RWPE1 (cell line): ENCODE measurements around the gene EVI5.

Experiments
- CTCF ChIA-PET: fragments of 350-600 bp; sonication (Branson Sonifier 250); formaldehyde crosslinking; extraction: SDS; loops from one replicate; lab custom pipeline; 2021; lab: Yijun Ruan, JAX
- POLR2A ChIA-PET: fragments of 400-600 bp; formaldehyde crosslinking; extraction: SDS; loops from one replicate; lab custom pipeline; 2020; ENCODE audit warnings: antibody characterized with exemption; ENCODE audit not compliant: low non-redundant PET; lab: Yijun Ruan, JAX
- DNase-seq: peaks from one replicate; pipeline ENCODE4 v3.0.0; 2012; ENCODE audit warnings: low spot score
- H3K27ac ChIP-seq: fragments of 450-650 bp; 2 replicates; pipeline ENCODE4 v1.5.1; 2017
- CTCF ChIP-seq: fragments of 450-650 bp; conservative IDR thresholded peaks from 2 replicates; pipeline ENCODE4 v1.5.1; 2017; ENCODE audit warnings: low read depth, mild to moderate bottlenecking

EVI5 gene

DNA sequence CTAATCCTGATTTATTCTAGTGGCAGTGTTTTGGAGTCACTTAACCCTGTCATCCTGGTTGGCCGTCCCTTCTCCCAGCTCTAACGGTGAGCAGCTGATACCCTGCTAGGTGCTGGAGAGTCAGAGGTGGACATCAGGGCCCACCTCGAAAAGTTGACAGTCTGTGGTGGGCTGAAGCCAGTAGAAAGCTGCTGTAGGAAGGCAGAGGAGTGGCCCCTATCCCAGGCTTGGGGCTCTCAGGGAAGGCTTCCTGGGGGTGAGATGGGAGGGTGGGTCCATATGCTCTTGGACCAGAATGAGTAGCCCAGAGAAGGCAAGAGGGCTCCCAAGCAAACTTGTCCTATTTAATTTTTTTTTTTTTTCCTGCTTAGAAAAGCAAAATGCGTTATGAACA, 46.5 kb upstream of the EVI5 start:
- ChIA-PET CTCF (interaction anchor here (0.5 to 1.0 kb wide), 5 partner anchors 12 to 349 kb away, joined by 3 read pairs; no protein-coding TSS in a partner anchor), POLR2A (interaction anchor here (0.6 to 1.0 kb wide), 8 partner anchors 17 to 131 kb away, joined by 3 to 5 read pairs (median 4); partner anchors contain the start of gene EVI5)
- no peak for TF ChIP-seq CTCF
- DNase-seq, result no peak
- H3K27ac ChIP-seq, result no peak overlapping the region; the same call in 1 of the 2 replicates

GRCh38 chr1:92826792-92827191, 41.9 kb upstream of the EVI5 start:
- CTCF ChIA-PET, result interaction anchor here (0.7 kb wide), 1 partner anchor 13 kb away, joined by 6 read pairs; no protein-coding TSS in a partner anchor
- TF ChIP-seq CTCF, result no peak
- POLR2A ChIA-PET, result no interaction called here
- no peak overlapping the region for H3K27ac ChIP-seq
- no peak for DNase-seq

GRCh38 chr1:92822879-92823278, 38.0 kb upstream of the EVI5 start:
- DNase-seq, result no peak
- ChIA-PET CTCF (no interaction called here), POLR2A (no interaction called here)
- TF ChIP-seq CTCF, result no peak
- H3K27ac ChIP-seq, result no peak overlapping the region

DNA sequence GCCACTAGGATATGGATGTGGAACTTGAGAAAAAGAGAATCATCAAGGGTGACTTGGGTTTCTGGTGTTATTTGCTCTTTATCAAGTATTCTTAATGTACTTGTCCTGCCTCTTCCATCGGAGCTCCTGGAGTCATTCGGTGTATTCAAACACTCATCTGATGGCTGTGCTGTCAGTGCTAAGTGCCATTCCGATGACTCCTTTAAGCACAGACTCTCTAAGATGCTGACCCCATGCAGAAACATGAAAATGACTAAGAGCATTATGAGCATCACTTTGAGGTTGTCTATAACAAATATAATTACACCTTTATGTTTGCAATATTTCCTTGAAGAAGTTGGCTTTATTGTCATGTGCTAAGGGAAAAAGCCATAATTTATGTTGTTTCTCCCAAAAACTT, 35.6 kb upstream of the EVI5 start:
- TF ChIP-seq CTCF, result no peak
- ChIA-PET CTCF (no interaction called here), POLR2A (no interaction called here)
- no peak overlapping the region for H3K27ac ChIP-seq
- DNase-seq, result no peak

DNA sequence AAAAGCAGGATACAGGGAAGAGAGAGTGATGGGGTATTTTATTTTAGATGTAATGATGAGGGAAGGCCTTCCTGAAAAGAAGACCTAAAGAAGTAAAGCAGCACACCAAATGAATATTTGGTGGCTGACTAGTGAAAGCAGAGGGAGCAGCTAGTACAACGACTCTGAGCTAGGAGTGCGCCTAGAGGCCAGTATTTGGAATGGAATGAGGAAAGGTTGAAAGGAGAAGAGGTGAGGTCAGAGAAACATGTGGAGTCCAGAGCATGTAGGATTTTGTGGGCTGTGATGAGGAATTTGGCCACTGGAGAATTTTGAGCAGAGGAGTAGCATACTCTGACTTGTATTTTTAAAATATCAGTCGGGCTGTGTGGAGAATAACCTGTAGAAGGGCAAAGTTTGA, 35.1 kb upstream of the EVI5 start:
- ChIA-PET POLR2A (no interaction called here), CTCF (interaction anchor here (0.7 kb wide), 2 partner anchors 119 to 153 kb away, joined by 3 to 4 read pairs; no protein-coding TSS in a partner anchor)
- no peak overlapping the region for H3K27ac ChIP-seq
- TF ChIP-seq CTCF, result no peak
- no peak for DNase-seq

GRCh38 chr1:92817986-92818764, 33.3 kb upstream of the EVI5 start:
- TF ChIP-seq CTCF, result peak; percentile 55
- DNase-seq, result peak; percentile 25
- no peak overlapping the region for H3K27ac ChIP-seq
- ChIA-PET POLR2A (no interaction called here), CTCF (interaction anchor here (0.6 to 1.0 kb wide), 7 partner anchors 10 to 501 kb away, joined by 3 to 4 read pairs (median 3); no protein-coding TSS in a partner anchor)
